ENCODE results near the gene IFNA10. TPM values are rescaled to one million over a fixed set of nuclear protein-coding genes. Genes with fewer than 3 reads are reported as not detected.
"Not testable (repeated sequence)": the region's sequence is repeated elsewhere in the genome, so short reads cannot be mapped to it uniquely, and the experiment has no call there.

Gene IFNA10
- not detected for total RNA-seq

GRCh38 chr9:21207043-21207442, at the start of gene IFNA10:
Gene IFNA10 (minus strand): TSS chr9:21207143. CDS start chr9:21207097, 46 bp downstream.
- H3K4me1 Mint-ChIP-seq; ATAC-seq; H3K9me3 Mint-ChIP-seq (ENCODE audit: low read depth); H3K4me3 Mint-ChIP-seq; H3K27ac Mint-ChIP-seq; DNase-seq; H3K36me3 Mint-ChIP-seq; CTCF ChIA-PET: not testable (repeated sequence)
- peaks cover 32% of the 10 kb centered on the region for H3K27me3 Mint-ChIP-seq

- no peak for ATAC-seq
- H3K9me3 Mint-ChIP-seq (ENCODE audit: low read depth): no peaks in the 10 kb centered on the region
- peaks cover 4% of the 10 kb centered on the region for H3K4me1 Mint-ChIP-seq
- no peak overlapping the region for H3K4me3 Mint-ChIP-seq
- no peaks in the 10 kb centered on the region for H3K36me3 Mint-ChIP-seq
- CTCF ChIA-PET: interaction anchor here (1.1 kb wide), 1 partner anchor 414 kb away, joined by 3 read pairs; no protein-coding TSS in a partner anchor
- H3K27me3 Mint-ChIP-seq: peaks cover 28% of the 10 kb centered on the region
- H3K27ac Mint-ChIP-seq: no peak overlapping the region
- no peak for DNase-seq
Observed at GRCh38 chr9:21255538-21256212, 48.7 kb upstream of the IFNA10 start.

DNA sequence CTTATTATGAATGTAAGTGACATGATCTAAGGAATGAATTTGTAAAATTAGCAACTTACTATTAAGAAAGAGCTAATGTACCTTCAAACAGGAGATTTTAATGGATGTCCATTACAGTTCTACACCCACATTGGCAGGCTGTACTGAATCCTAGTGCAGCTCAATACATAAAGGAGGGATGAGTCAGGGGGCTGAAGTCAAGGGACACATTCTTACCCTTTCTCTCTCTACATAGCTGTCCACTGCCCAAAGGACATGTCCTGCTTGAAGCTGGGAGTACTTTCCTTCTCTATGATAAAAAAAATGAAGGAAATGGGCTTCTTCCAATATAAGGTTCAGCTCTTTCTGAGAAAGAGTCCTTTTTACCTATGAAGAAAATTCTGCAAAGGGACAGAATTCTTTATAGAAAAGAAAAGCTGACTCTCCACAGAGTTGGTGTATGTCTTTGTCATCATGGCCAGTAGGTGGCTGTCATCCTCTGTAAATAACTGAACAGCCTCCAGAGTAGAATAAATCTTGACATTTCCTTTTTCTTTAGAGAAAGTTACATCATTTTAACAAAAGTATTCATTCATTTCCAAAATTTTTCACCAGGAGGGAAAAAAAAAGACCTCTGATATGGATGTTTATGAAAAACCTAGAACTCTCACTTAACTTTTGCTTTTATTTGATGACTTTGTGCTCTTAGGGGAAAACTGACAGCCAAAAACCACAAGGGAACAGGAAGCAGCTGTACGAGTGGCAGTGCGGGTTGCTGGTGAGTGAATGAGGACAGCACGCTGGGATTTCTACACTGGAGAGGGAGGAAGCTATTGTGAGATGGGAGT, 46.0 kb upstream of the IFNA10 start:
- no peak overlapping the region for H3K4me3 Mint-ChIP-seq
- peaks cover 4% of the 10 kb centered on the region for H3K4me1 Mint-ChIP-seq
- peaks cover 45% of the 10 kb centered on the region for H3K27me3 Mint-ChIP-seq
- CTCF ChIA-PET: interaction anchor here (0.7 to 3.3 kb wide), 15 partner anchors 11 to 535 kb away, joined by 3 to 16 read pairs (median 4); partner anchors contain the start of genes IFNA14 and IFNA4
- no peaks in the 10 kb centered on the region for H3K36me3 Mint-ChIP-seq
- H3K9me3 Mint-ChIP-seq (ENCODE audit: low read depth): no peaks in the 10 kb centered on the region
- peak; percentile 41 for DNase-seq
- H3K27ac Mint-ChIP-seq: no peak overlapping the region
- peak; percentile 69 for ATAC-seq

DNA sequence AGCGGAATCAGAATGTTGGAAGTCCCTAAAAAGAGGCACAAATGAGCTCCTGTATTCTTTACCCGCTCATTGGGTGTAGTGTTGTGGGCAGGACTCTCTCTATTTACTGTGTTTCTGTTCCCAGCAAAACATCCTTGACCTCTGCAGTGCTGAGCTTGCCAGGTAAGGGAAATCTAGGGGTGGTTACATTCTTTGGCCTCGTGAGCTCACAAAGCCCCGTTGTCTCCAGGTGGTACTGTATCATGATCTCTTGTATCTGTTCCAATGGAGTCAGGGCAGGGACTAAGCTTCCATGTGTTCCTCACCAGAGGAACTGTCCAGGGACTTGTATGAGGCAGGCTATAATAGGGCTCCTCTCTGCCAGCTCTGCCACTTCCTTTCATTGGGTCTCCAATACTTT, 44.7 kb upstream of the IFNA10 start:
- ATAC-seq: no peak
- CTCF ChIA-PET: interaction anchor here (0.6 to 3.3 kb wide), 6 partner anchors 11 to 162 kb away, joined by 3 to 16 read pairs (median 7); partner anchors contain the start of gene IFNA14

DNA sequence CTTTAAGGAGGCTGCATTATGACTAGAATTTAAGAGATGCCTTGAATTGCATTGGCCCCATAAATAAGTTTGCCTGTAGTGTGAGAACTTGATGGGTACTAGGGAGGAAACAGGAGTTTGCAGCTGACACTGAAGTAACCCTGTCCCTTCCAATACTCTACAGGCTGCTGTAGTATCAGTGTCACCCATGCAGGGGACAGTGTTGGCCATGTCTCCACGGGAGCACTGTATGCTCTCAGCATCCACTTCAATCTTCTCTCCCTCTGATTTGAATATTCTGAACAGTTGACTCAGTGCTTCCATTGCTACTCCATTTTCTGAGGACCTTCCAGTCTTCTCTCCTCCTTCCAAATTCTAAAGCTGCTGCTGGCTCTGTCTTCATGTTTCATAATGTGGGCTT, 44.2 kb upstream of the IFNA10 start:
- Mint-ChIP-seq H3K27ac (no peak overlapping the region), H3K4me1 (peaks cover 4% of the 10 kb centered on the region), H3K9me3 (ENCODE audit: low read depth) (no peaks in the 10 kb centered on the region), H3K36me3 (no peaks in the 10 kb centered on the region), H3K27me3 (peaks cover 41% of the 10 kb centered on the region), H3K4me3 (no peak overlapping the region)
- no peak for ATAC-seq
- CTCF ChIA-PET: interaction anchor here (0.6 to 3.3 kb wide), 5 partner anchors 11 to 102 kb away, joined by 3 to 16 read pairs (median 9); partner anchors contain the start of gene IFNA14
- no peak for DNase-seq

More for the DNA sequence above, 44.7 kb upstream of the IFNA10 start:
- DNase-seq: no peak
- Mint-ChIP-seq H3K36me3 (no peaks in the 10 kb centered on the region), H3K27ac (no peak overlapping the region), H3K4me1 (peaks cover 4% of the 10 kb centered on the region), H3K27me3 (peaks cover 45% of the 10 kb centered on the region), H3K9me3 (ENCODE audit: low read depth) (no peaks in the 10 kb centered on the region), H3K4me3 (no peak overlapping the region)

- Mint-ChIP-seq H3K9me3 (ENCODE audit: low read depth) (no peaks in the 10 kb centered on the region), H3K4me3 (no peak overlapping the region)
- CTCF ChIA-PET: no interaction called here
Observed at GRCh38 chr9:21244836-21245235, 37.9 kb upstream of the IFNA10 start.

DNA sequence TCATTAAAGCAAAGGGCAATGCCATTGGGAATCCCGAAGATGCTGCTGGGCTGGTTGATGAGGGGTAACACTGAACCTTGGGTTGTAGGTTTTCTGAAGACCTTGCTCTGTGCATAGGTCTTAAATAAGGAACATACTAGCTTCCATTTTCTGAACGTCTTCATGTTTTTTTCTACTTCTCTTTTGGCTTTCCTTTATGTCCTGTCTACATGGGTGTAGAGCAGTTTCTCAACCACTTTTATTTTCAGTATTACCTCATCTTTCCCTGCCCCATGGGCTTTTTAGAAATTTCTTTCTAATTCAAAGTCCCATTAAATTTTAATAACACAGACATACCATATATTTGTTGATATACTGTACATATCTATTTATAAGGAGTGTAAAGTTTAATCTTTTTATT, 33.0 kb upstream of the IFNA10 start, which contains the start of gene IFNA14:
Gene IFNA14 (minus strand): TSS at position 95 of the 400 bp plus-strand sequence. CDS start 70 bp downstream, at position 25.
- ATAC-seq: no peak
- CTCF ChIA-PET: interaction anchor here (1.6 kb wide), 1 partner anchor 13 kb away, joined by 9 read pairs; no protein-coding TSS in a partner anchor
- Mint-ChIP-seq H3K27ac (no peak within 1 kb of the TSS), H3K27me3 (peaks cover 46% of the 10 kb centered on the region), H3K36me3 (no peaks in the 10 kb centered on the region), H3K9me3 (ENCODE audit: low read depth) (no peaks in the 10 kb centered on the region), H3K4me3 (no peak within 1 kb of the TSS), H3K4me1 (peaks cover 9% of the 10 kb centered on the region)
- DNase-seq: no peak

More at GRCh38 chr9:21244836-21245235, 37.9 kb upstream of the IFNA10 start:
- no peaks in the 10 kb centered on the region for H3K36me3 Mint-ChIP-seq
- H3K27ac Mint-ChIP-seq: no peak overlapping the region
- DNase-seq: no peak
- no peak for ATAC-seq
- peaks cover 40% of the 10 kb centered on the region for H3K27me3 Mint-ChIP-seq
- H3K4me1 Mint-ChIP-seq: peaks cover 6% of the 10 kb centered on the region

GRCh38 chr9:21236360-21236714, 29.4 kb upstream of the IFNA10 start:
- CTCF ChIA-PET: interaction anchor here (0.7 to 2.1 kb wide), 20 partner anchors 16 to 554 kb away, joined by 3 to 16 read pairs (median 4); no protein-coding TSS in a partner anchor
- H3K4me1 Mint-ChIP-seq; H3K36me3 Mint-ChIP-seq; DNase-seq; H3K9me3 Mint-ChIP-seq (ENCODE audit: low read depth); ATAC-seq; H3K4me3 Mint-ChIP-seq; H3K27ac Mint-ChIP-seq: not testable (repeated sequence)
- H3K27me3 Mint-ChIP-seq: peaks cover 23% of the 10 kb centered on the region

DNA sequence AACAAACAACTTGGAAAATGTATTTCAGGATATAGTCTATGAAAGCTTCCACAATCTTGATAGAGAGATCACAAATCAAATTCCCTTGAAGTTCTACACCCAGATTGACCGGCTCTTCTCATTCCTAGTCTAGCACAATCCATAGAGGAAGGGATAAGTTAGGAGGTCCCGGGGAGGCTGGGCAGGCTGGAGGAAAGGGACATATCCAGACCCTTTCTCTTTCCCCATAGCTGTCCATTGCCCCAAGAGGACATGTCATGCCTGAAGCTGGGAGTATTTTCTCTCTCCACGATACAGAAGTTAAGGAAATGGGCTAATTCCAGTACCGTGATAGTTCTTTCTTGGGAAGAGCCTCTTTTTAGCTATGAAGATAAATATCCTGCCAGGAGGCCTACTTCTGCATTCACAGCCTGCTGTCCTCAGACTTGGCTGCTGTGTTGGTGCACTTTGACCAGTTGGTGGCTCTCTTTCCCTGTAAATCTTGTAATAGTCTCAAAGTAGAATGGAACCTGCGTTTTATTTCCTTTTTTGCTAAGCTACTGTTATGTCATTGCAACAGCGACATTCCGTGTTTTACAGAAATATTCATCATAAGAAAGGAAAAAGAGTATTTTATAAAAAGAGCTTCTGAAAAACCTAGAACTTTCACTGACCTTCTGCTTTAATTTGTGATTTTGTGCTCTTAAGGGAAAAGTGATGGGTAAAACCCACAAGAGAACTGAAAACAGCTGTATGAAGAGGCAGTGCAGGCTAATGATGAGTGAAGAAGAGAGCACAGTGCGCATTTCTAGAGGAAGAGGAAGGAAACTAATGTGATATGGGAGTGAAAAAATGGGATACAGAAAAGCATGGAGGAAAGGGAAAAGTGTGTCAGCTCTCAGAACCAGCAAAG, 28.8 kb upstream of the IFNA10 start:
- ATAC-seq (peak; percentile 64), DNase-seq (peak; percentile 51)
- H3K9me3 Mint-ChIP-seq (ENCODE audit: low read depth); H3K4me1 Mint-ChIP-seq; H3K27ac Mint-ChIP-seq; H3K36me3 Mint-ChIP-seq: not testable (repeated sequence)
- CTCF ChIA-PET: interaction anchor here (0.7 to 2.1 kb wide), 22 partner anchors 17 to 555 kb away, joined by 3 to 16 read pairs (median 4); no protein-coding TSS in a partner anchor
- Mint-ChIP-seq H3K4me3 (peak overlapping the region; percentile 3), H3K27me3 (peaks cover 18% of the 10 kb centered on the region)

GRCh38 chr9:21234153-21234687, 27.3 kb upstream of the IFNA10 start:
- Mint-ChIP-seq H3K27ac (no peak overlapping the region), H3K4me3 (no peak overlapping the region), H3K9me3 (ENCODE audit: low read depth) (no peaks in the 10 kb centered on the region), H3K4me1 (peaks cover 6% of the 10 kb centered on the region), H3K36me3 (no peaks in the 10 kb centered on the region), H3K27me3 (peaks cover 16% of the 10 kb centered on the region)
- ATAC-seq (no peak), DNase-seq (no peak)
- CTCF ChIA-PET: interaction anchor here (1.1 to 2.1 kb wide), 4 partner anchors 18 to 81 kb away, joined by 5 to 16 read pairs (median 6); no protein-coding TSS in a partner anchor

DNA sequence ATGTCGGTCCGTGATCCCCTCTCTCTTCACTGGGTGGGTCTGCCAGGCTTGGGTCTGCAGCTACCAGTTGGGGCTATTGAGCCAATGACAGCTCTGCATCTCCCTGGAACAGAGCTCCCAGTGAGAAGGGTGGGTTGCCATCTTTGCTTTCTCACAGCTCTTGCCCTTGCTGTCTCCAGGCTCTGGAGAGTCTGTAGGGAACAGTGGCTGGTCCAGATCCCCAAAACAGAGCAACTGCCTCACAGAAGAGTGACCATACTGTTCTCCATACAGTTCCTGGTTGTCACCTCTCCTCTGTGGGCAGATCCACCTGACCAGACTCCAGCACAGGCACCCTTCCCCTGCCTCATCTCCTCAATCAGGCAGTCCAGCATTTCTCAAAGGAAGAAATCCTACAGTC, 26.3 kb upstream of the IFNA10 start:
- Mint-ChIP-seq H3K27me3 (peaks cover 12% of the 10 kb centered on the region), H3K36me3 (no peaks in the 10 kb centered on the region), H3K4me1 (peaks cover 6% of the 10 kb centered on the region), H3K27ac (no peak overlapping the region), H3K4me3 (no peak overlapping the region), H3K9me3 (ENCODE audit: low read depth) (no peaks in the 10 kb centered on the region)
- DNase-seq (no peak), ATAC-seq (no peak)
- CTCF ChIA-PET: no interaction called here

DNA sequence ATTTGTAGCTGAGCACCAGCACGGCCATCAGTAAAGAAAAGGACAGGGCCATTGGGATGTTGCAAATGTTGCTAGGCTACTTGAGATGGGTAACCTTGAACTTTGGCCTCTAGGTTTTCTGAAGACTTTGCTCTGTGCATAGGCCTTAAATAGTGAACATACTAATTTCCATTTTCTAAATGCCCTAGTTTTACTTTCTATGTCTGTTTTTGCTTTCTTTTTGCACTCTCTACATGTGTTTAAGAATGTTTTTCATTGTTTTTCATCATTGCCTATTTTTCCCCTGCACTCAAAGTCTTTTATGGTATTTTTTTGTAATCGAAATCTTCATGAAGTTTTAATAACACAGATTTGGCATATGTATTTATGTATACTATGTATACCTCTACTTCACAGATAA, 21.2 kb upstream of the IFNA10 start, which contains the start of gene IFNA17:
Gene IFNA17 (minus strand): TSS at position 101 of the 400 bp plus-strand sequence. CDS start 49 bp downstream, at position 52.
- H3K9me3 Mint-ChIP-seq (ENCODE audit: low read depth): no peaks in the 10 kb centered on the region
- no peaks in the 10 kb centered on the region for H3K36me3 Mint-ChIP-seq
- H3K27me3 Mint-ChIP-seq: peaks cover 12% of the 10 kb centered on the region
- H3K4me3 Mint-ChIP-seq: no peak within 1 kb of the TSS
- CTCF ChIA-PET: interaction anchor here (1.1 to 1.2 kb wide), 2 partner anchors 68 to 168 kb away, joined by 3 to 4 read pairs; no protein-coding TSS in a partner anchor
- ATAC-seq (no peak), DNase-seq (no peak)
- H3K4me1 Mint-ChIP-seq: peaks cover 2% of the 10 kb centered on the region
- no peak within 1 kb of the TSS for H3K27ac Mint-ChIP-seq

All from activated CD8-positive, alpha-beta memory T cell treated with anti-CD3 and anti-CD28 coated beads, Interleukin-2, amount 10 ng/mL, durations not matched to agents 7 days and 5 days (primary cell).